ENCODE data around the gene TPSAB1. TPM values are rescaled to one million over a fixed set of nuclear protein-coding genes. Genes with fewer than 3 reads are reported as not detected.

TPSAB1 gene
- total RNA-seq, 1 experiment from 2014 or later: not detected

GRCh38 chr16:1215574-1216295, 24.8 kb upstream of the TPSAB1 start:
- Histone ChIP-seq H3K4me1 (ENCODE audit: control insufficient read depth, insufficient read depth, low read length) (no peaks in the 10 kb centered on the region), H3K9me3 (ENCODE audit: control insufficient read depth, insufficient read depth, low read depth, low read length) (no peaks in the 10 kb centered on the region), H3K36me3 (ENCODE audit: control insufficient read depth, insufficient read depth, low read length) (no peaks in the 10 kb centered on the region; the same call in 1 of the 2 replicates), H3K27ac (ENCODE audit: low read length) (no peak overlapping the region), H3K27me3 (ENCODE audit: control insufficient read depth, insufficient read depth, low read length) (no peaks in the 10 kb centered on the region), H3K4me3 (ENCODE audit: low read depth in 2 of 2, low read length in 2 of 2) (no peak overlapping the region)
- TF ChIP-seq REST (IDR thresholded peaks at IDR 0.05; ENCODE audit: insufficient read depth in 1 of 2, low read depth in 2 of 2, low read length in 1 of 2) (no peak), POLR2AphosphoS5 (IDR thresholded peaks at IDR 0.05; ENCODE audit: low read depth, low read length) (no peak), TCF7L2 (IDR thresholded peaks at IDR 0.05; ENCODE audit: low read depth, low read length) (no peak), CTCF (IDR thresholded peaks at IDR 0.05) (no peak), SIN3A (IDR thresholded peaks at IDR 0.05; ENCODE audit: borderline replicate concordance, insufficient read depth, low read depth, low read length) (no peak)
- intact Hi-C loops (cut with micrococcal nuclease; ENCODE audit: unreplicated experiment) (no loop called here), in situ Hi-C loops (cut with HindIII; ENCODE audit: low pct_unique_long_range_greater_than_20kb, low sequenced_read_pairs) (no loop called here)
- CTCF ChIA-PET: no interaction called here
- POLR2A ChIA-PET: no interaction called here
- DNase-seq (ENCODE audit: low read depth, low spot score) (no peak), ATAC-seq (no peak)
- BruUV-seq (replicated peaks): no TSS peak

- CTCF ChIA-PET: no interaction called here
- POLR2A ChIA-PET: no interaction called here
These were observed 24.2 kb upstream of the TPSAB1 start for GRCh38 chr16:1216296-1216619.

More at GRCh38 chr16:1216296-1216619, 24.2 kb upstream of the TPSAB1 start:
- in situ Hi-C loops (cut with HindIII; ENCODE audit: low pct_unique_long_range_greater_than_20kb, low sequenced_read_pairs): no loop called here
- no peak overlapping the region for H3K27ac ChIP-seq (ENCODE audit: low read length)
- no TSS peak for BruUV-seq (replicated peaks)
- ATAC-seq: no peak
- H3K36me3 ChIP-seq (ENCODE audit: control insufficient read depth, insufficient read depth, low read length): no peaks in the 10 kb centered on the region
- intact Hi-C loops (cut with micrococcal nuclease; ENCODE audit: unreplicated experiment): no loop called here
- H3K4me1 ChIP-seq (ENCODE audit: control insufficient read depth, insufficient read depth, low read length): no peaks in the 10 kb centered on the region
- no peak for DNase-seq (ENCODE audit: low read depth, low spot score)
- no peaks in the 10 kb centered on the region for H3K9me3 ChIP-seq (ENCODE audit: control insufficient read depth, insufficient read depth, low read depth, low read length)
- TF ChIP-seq POLR2AphosphoS5 (IDR thresholded peaks at IDR 0.05; ENCODE audit: low read depth, low read length) (no peak), CTCF (IDR thresholded peaks at IDR 0.05) (no peak), REST (IDR thresholded peaks at IDR 0.05; ENCODE audit: insufficient read depth in 1 of 2, low read depth in 2 of 2, low read length in 1 of 2) (no peak), SIN3A (IDR thresholded peaks at IDR 0.05; ENCODE audit: borderline replicate concordance, insufficient read depth, low read depth, low read length) (no peak), TCF7L2 (IDR thresholded peaks at IDR 0.05; ENCODE audit: low read depth, low read length) (no peak)
- H3K27me3 ChIP-seq (ENCODE audit: control insufficient read depth, insufficient read depth, low read length): no peaks in the 10 kb centered on the region
- H3K4me3 ChIP-seq (ENCODE audit: low read depth in 2 of 2, low read length in 2 of 2): no peak overlapping the region
